ENCODE measurements around the gene SHISA9. TPM values are rescaled to one million over a fixed set of nuclear protein-coding genes. Genes with fewer than 3 reads are reported as not detected.

SHISA9 gene
- polyA plus RNA-seq, 2 of the 4 experiments (the other 2 are of a cell fraction) = 0.16 TPM; not detected in 1

GRCh38 chr16:13083681-13084080, 182.3 kb downstream of the SHISA9 start:
- TF ChIP-seq MYC (IDR thresholded peaks at IDR 0.05; ENCODE audit: borderline replicate concordance, low read length) (no peak), NR3C1 (IDR thresholded peaks at IDR 0.05) (no peak), MAZ (IDR thresholded peaks at IDR 0.05; ENCODE audit: borderline replicate concordance, low read depth, low read length) (no peak), HDAC2 (IDR thresholded peaks at IDR 0.05) (no peak)
- ChIA-PET POLR2A (no interaction called here), CTCF (no interaction called here)
- WGBS (ENCODE audit: missing lambda C conversion rate) = 18% methylated on average over 5 of the region's 5 CpGs
- FAIRE-seq = no peak
- Histone ChIP-seq H3K4me2 (no peak overlapping the region), H3K4me1 (no peaks in the 10 kb centered on the region), H3K4me3 (no peak overlapping the region), H3K27ac (no peak overlapping the region), H3K9me3 (no peaks in the 10 kb centered on the region)
- no peak for DNase-seq (ENCODE audit: low read depth in 1 of 2, low spot score in 1 of 2)
- ATAC-seq = no peak

GRCh38 chr16:13084331-13084730, 182.9 kb downstream of the SHISA9 start:
- no peak for FAIRE-seq
- H3K4me3 ChIP-seq = no peak overlapping the region
- no peak for DNase-seq (ENCODE audit: low read depth in 1 of 2, low spot score in 1 of 2)
- H3K4me1 ChIP-seq = no peaks in the 10 kb centered on the region
- no peak for ATAC-seq
- CTCF ChIA-PET = no interaction called here
- no peak for TF ChIP-seq BCL3 (IDR thresholded peaks at IDR 0.05)
- TF ChIP-seq CBX2 (IDR thresholded peaks at IDR 0.05; ENCODE audit: borderline replicate concordance, low read depth) = no peak
- no peak for TF ChIP-seq ELK1 (IDR thresholded peaks at IDR 0.05; ENCODE audit: low read depth, low read length)
- TF ChIP-seq CHD4 (IDR thresholded peaks at IDR 0.05; ENCODE audit: borderline replicate concordance) = no peak
- TF ChIP-seq CHD2 (IDR thresholded peaks at IDR 0.05; ENCODE audit: low read length, partially characterized antibody) = no peak
- TF ChIP-seq HES2 (IDR thresholded peaks at IDR 0.05) = no peak
- TF ChIP-seq HMGXB4 (CRISPR knock-in tag; IDR thresholded peaks at IDR 0.05; ENCODE audit: borderline replicate concordance) = no peak
- TF ChIP-seq BHLHE40 (IDR thresholded peaks at IDR 0.05; ENCODE audit: low read depth, low read length) = no peak
- TF ChIP-seq KDM1A (IDR thresholded peaks at IDR 0.05; ENCODE audit: low read depth) = no peak
- no peak for TF ChIP-seq EHF (CRISPR knock-in tag; IDR thresholded peaks at IDR 0.05)
- TF ChIP-seq E2F6 (IDR thresholded peaks at IDR 0.05; ENCODE audit: borderline replicate concordance, low read depth) = no peak
- H3K4me2 ChIP-seq = no peak overlapping the region
- H3K27ac ChIP-seq = no peak overlapping the region
- no peaks in the 10 kb centered on the region for H3K9me3 ChIP-seq
- WGBS (ENCODE audit: missing lambda C conversion rate) = 7% methylated on average over 2 of the region's 2 CpGs
- POLR2A ChIA-PET = no interaction called here

- ChIA-PET CTCF (no interaction called here), POLR2A (no interaction called here)
- Histone ChIP-seq H3K27ac (no peak overlapping the region), H3K9me3 (no peaks in the 10 kb centered on the region; the same call in 2 of the 3 replicates), H3K4me1 (no peaks in the 10 kb centered on the region), H3K4me3 (no peak overlapping the region), H3K4me2 (no peak overlapping the region)
- DNase-seq (ENCODE audit: low read depth in 1 of 2, low spot score in 1 of 2) = no peak
- TF ChIP-seq EHF (CRISPR knock-in tag; IDR thresholded peaks at IDR 0.05) = no peak
- peak; percentile 61 for TF ChIP-seq MAFK (IDR thresholded peaks at IDR 0.05; ENCODE audit: partially characterized antibody)
- WGBS (ENCODE audit: missing lambda C conversion rate) = 29% methylated on average over 7 of the region's 7 CpGs
- FAIRE-seq = no peak
- ATAC-seq = no peak
Measured at GRCh38 chr16:13093661-13094060, 192.3 kb downstream of the SHISA9 start.

Measured in A549 (cell line).